HepG2 (cell line): ENCODE measurements around the gene MFRP. TPM values are rescaled to one million over a fixed set of nuclear protein-coding genes. Genes with fewer than 3 reads are reported as not detected.

Experiments
- ARID5B ChIP-seq: IDR thresholded peaks from 2 replicates; pipeline ENCODE4 v1.4.0; 2020; ENCODE audit warnings: mild to moderate bottlenecking, missing genetic modification reagents
- ATF6 ChIP-seq: sonication (generic); formaldehyde crosslinking; conservative IDR thresholded peaks from 2 replicates; pipeline ENCODE4 v1.4.0; 2020; ENCODE audit warnings: missing genetic modification reagents
- EZH2 ChIP-seq: conservative IDR thresholded peaks from 2 replicates; pipeline ENCODE4 v1.6.1; 2012; ENCODE audit warnings: mild to moderate bottlenecking, low read depth, low read length, moderate library complexity
- FOXO4 ChIP-seq: sonication (generic); formaldehyde crosslinking; conservative IDR thresholded peaks from 2 replicates; pipeline ENCODE4 v1.8.1; 2023; ENCODE audit warnings: missing genetic modification reagents
- GMEB2 ChIP-seq: IDR thresholded peaks from 2 replicates; pipeline ENCODE4 v1.6.1; 2016; ENCODE audit warnings: missing biosample characterization, missing genetic modification reagents, low read depth
- KLF12 ChIP-seq: sonication (generic); formaldehyde crosslinking; IDR thresholded peaks from 2 replicates; pipeline ENCODE4 v1.4.0; 2020; ENCODE audit warnings: missing genetic modification reagents, borderline replicate concordance
- PITX1 ChIP-seq: sonication (generic); formaldehyde crosslinking; IDR thresholded peaks from 2 replicates; pipeline ENCODE4 v1.5.1; 2020; ENCODE audit warnings: mild to moderate bottlenecking, missing genetic modification reagents
- POLR2AphosphoS5 ChIP-seq: IDR thresholded peaks from 2 replicates; pipeline ENCODE4 v1.6.1; 2012; ENCODE audit warnings: low read depth, low read length
- SYNCRIP ChIP-seq: fragments of 200-400 bp; formaldehyde crosslinking; IDR thresholded peaks from 2 replicates; pipeline ENCODE4 v1.6.1; 2018; ENCODE audit warnings: mild to moderate bottlenecking, low read depth, low read length; ENCODE audit not compliant: insufficient read depth
- TEF ChIP-seq: sonication (generic); formaldehyde crosslinking; IDR thresholded peaks from 2 replicates; pipeline ENCODE4 v1.5.0; 2020; ENCODE audit warnings: missing genetic modification reagents
- ZNF354B ChIP-seq: sonication (generic); formaldehyde crosslinking; IDR thresholded peaks from 2 replicates; pipeline ENCODE4 v1.8.0; 2022; ENCODE audit warnings: mild to moderate bottlenecking, missing genetic modification reagents
- ZNF557 ChIP-seq: sonication (generic); formaldehyde crosslinking; IDR thresholded peaks from 2 replicates; pipeline ENCODE4 v1.4.0; 2020; ENCODE audit warnings: missing genetic modification reagents
- ZNF563 ChIP-seq: sonication (generic); formaldehyde crosslinking; IDR thresholded peaks from 2 replicates; pipeline ENCODE4 v1.8.0; 2022; ENCODE audit warnings: mild to moderate bottlenecking, moderate library complexity, missing genetic modification reagents
- ZNF768 ChIP-seq: sonication (generic); formaldehyde crosslinking; IDR thresholded peaks from 2 replicates; pipeline ENCODE4 v1.4.0; 2020; ENCODE audit warnings: missing genetic modification reagents
- polyA plus RNA-seq, 8 experiments: library from polyadenylated mRNA; depleted of rRNA in 3 of 8; stranded (reverse) in 7 of 8; unstranded in 1 of 8; fragments of >200 nt; fragmentation: Illumina TruSeq in 4 of 8; extraction: Trizol in 4 of 8; gene quantifications; 2 replicates each; pipeline versions ENCODE4 v1.2.1 to v1.2.3, GENCODE V29; 2011 to 2016; ENCODE audit warnings: low read depth in 4 of 8, missing spikeins in 1 of 8, mixed read lengths in 1 of 8; ENCODE audit not compliant: insufficient read depth in 1 of 8
- total RNA-seq, 5 experiments: library from RNA; depleted of rRNA; stranded (reverse); fragments of >200 nt; fragmentation: Illumina TruSeq; extraction: Trizol; gene quantifications; 2 replicates each; pipeline ENCODE4 v1.2.3, GENCODE V29; 2016; ENCODE audit warnings: low read depth in 1 of 5
- TF ChIP-seq, protein P1 (sequence below): sonication (generic); formaldehyde crosslinking; IDR thresholded peaks from 2 replicates; pipeline ENCODE4 v1.9.0; 2021; ENCODE audit warnings: missing genetic modification reagents, mild to moderate bottlenecking, borderline replicate concordance
- TF ChIP-seq, protein P2 (sequence below): sonication (generic); formaldehyde crosslinking; IDR thresholded peaks from 2 replicates; pipeline ENCODE4 v1.4.0; 2020; ENCODE audit warnings: missing genetic modification reagents

The MFRP gene
- total and polyA plus RNA-seq, 2 of the 13 experiments (the other 11 are each of a cell fraction or from before 2014, with no cell fraction given): not detected

GRCh38 chr11:119376197-119376847, 29.8 kb upstream of the MFRP start (continued):
- TF ChIP-seq SYNCRIP: no peak
- TF ChIP-seq ZNF557 (CRISPR knock-in tag): no peak
- peak; percentile 66; the same call in 1 of the 2 replicates for TF ChIP-seq PITX1
- TF ChIP-seq ARID5B: peak; percentile 68; the same call in 1 of the 2 replicates
- TF ChIP-seq KLF12 (CRISPR knock-in tag): no peak
- TF ChIP-seq ATF6 (CRISPR knock-in tag): no peak
- no peak for TF ChIP-seq FOXO4 (CRISPR knock-in tag)
- no peak for TF ChIP-seq EZH2
- TF ChIP-seq, protein P1, sequence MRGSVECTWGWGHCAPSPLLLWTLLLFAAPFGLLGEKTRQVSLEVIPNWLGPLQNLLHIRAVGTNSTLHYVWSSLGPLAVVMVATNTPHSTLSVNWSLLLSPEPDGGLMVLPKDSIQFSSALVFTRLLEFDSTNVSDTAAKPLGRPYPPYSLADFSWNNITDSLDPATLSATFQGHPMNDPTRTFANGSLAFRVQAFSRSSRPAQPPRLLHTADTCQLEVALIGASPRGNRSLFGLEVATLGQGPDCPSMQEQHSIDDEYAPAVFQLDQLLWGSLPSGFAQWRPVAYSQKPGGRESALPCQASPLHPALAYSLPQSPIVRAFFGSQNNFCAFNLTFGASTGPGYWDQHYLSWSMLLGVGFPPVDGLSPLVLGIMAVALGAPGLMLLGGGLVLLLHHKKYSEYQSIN (CRISPR knock-in tag): no peak
- TF ChIP-seq, protein P2, sequence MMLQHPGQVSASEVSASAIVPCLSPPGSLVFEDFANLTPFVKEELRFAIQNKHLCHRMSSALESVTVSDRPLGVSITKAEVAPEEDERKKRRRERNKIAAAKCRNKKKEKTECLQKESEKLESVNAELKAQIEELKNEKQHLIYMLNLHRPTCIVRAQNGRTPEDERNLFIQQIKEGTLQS: 0 out of 2 replicates have a peak, but pooled peaks have one; percentile 26
- TF ChIP-seq ZNF768 (CRISPR knock-in tag): peak; percentile 48; the same call in 1 of the 2 replicates
- TF ChIP-seq POLR2AphosphoS5: no peak
- no peak for TF ChIP-seq ZNF354B
- TF ChIP-seq TEF (CRISPR knock-in tag): no peak
- no peak for TF ChIP-seq GMEB2 (CRISPR knock-in tag)
- no peak for TF ChIP-seq ZNF563 (CRISPR knock-in tag)
